ENCODE data around the gene OTOS. TPM values are rescaled to one million over a fixed set of nuclear protein-coding genes. Genes with fewer than 3 reads are reported as not detected.

OTOS gene
- total and polyA plus RNA-seq, 2 of the 4 experiments (the other 2 are of a cell fraction): 0.34 TPM; not detected in 1

GRCh38 chr2:240143801-240144648, 3.6 kb upstream of the OTOS start (continued):
- TF ChIP-seq SMC3 (IDR thresholded peaks at IDR 0.05; ENCODE audit: low read depth, low read length) (peak; percentile 72), NFE2L2 (IDR thresholded peaks at IDR 0.05; ENCODE audit: low read depth, low read length) (no peak)

- Histone ChIP-seq H2AK9ac (replicated peaks; ENCODE audit: low read depth, low read length, poor library complexity) (no peak overlapping the region), H3K36me3 (ENCODE audit: control insufficient read depth, insufficient read depth, low read length) (no peaks in the 10 kb centered on the region), H3K4me2 (ENCODE audit: low read depth, low read length) (no peak overlapping the region), H4K8ac (ENCODE audit: low read depth in 2 of 2, low read length in 2 of 2) (no peak overlapping the region), H3K23ac (ENCODE audit: low read depth, low read length) (no peak overlapping the region), H3K4ac (ENCODE audit: low read depth, low read length) (no peak overlapping the region), H3K14ac (replicated peaks; ENCODE audit: low read depth, low read length) (no peak overlapping the region), H2BK120ac (ENCODE audit: low read depth, low read length) (no peak overlapping the region), H3K9me3 (ENCODE audit: control insufficient read depth, insufficient read depth, low read length) (no peaks in the 10 kb centered on the region), H3K4me1 (ENCODE audit: control insufficient read depth, insufficient read depth, low read length) (no peaks in the 10 kb centered on the region), H3K9ac (ENCODE audit: low read depth, low read length) (no peak overlapping the region), H3K18ac (ENCODE audit: low read depth, low read length) (no peak overlapping the region), H2BK20ac (ENCODE audit: low read depth, low read length) (no peak overlapping the region), H3K56ac (ENCODE audit: extremely low read depth, insufficient read depth, low read length) (no peak overlapping the region), H3K27ac (ENCODE audit: insufficient read depth, low read length) (no peak overlapping the region), H4K20me1 (ENCODE audit: insufficient read depth, low read length) (peaks cover 4% of the 10 kb centered on the region; the same call in 1 of the 2 replicates), H4K5ac (ENCODE audit: low read depth, low read length) (no peak overlapping the region), H3K27me3 (ENCODE audit: control insufficient read depth, insufficient read depth, low read length) (peaks cover 27% of the 10 kb centered on the region), H3K4me3 (ENCODE audit: insufficient read depth, low read depth, low read length) (no peak overlapping the region), H2AK5ac (ENCODE audit: low read depth, low read length) (no peak overlapping the region), H4K91ac (ENCODE audit: insufficient read depth, low read depth, low read length) (no peak overlapping the region), H3K9me1 (ENCODE audit: insufficient read depth, low read length) (peaks cover 6% of the 10 kb centered on the region; the same call in 1 of the 2 replicates), H2BK15ac (ENCODE audit: low read depth, low read length) (no peak overlapping the region), H2AFZ (replicated peaks; ENCODE audit: low read length, poor library complexity) (no peak overlapping the region), H3K79me1 (ENCODE audit: low read depth in 1 of 2, low read length in 2 of 2) (no peaks in the 10 kb centered on the region), H2BK5ac (ENCODE audit: low read depth, low read length, poor library complexity, severe bottlenecking) (no peak overlapping the region)
- dilution Hi-C loops (cut with HindIII; ENCODE audit: low sequenced_read_pairs, unreplicated experiment): no loop called here
- ATAC-seq (ENCODE audit: low read depth) (peak; percentile 18), DNase-seq (no peak)
- ChIA-PET POLR2A (ENCODE audit: unreplicated experiment) (no interaction called here), CTCF (interaction anchor here (0.6 to 4.6 kb wide), 7 partner anchors 9 to 231 kb away, joined by 3 to 40 read pairs (median 4); no protein-coding TSS in a partner anchor)
- TF ChIP-seq RFX5 (IDR thresholded peaks at IDR 0.05; ENCODE audit: low read depth, low read length) (no peak), FOS (IDR thresholded peaks at IDR 0.05; ENCODE audit: low read depth, low read length) (no peak), MAFK (IDR thresholded peaks at IDR 0.05; ENCODE audit: low read depth, low read length) (no peak), BHLHE40 (IDR thresholded peaks at IDR 0.05; ENCODE audit: low read depth, low read length) (no peak), CTCF (conservative IDR thresholded peaks at IDR 0.05; ENCODE audit: low read depth, low read length) (no peak)
- no CpG with 5 or more reads among the region's 6 CpGs for WGBS, 2 experiments (ENCODE audit: extremely low coverage in 2 of 2, insufficient read length in 1 of 2)
- intact Hi-C loops (cut with micrococcal nuclease): loop anchor here (1.0 to 2.0 kb wide), 2 partner anchors 82 to 122 kb away; no protein-coding TSS in a partner anchor
- in situ Hi-C loops (cut with MboI; ENCODE audit: low sequenced_read_pairs): loop anchor here (5.0 to 25.0 kb wide), 2 partner anchors 81 to 1106 kb away; no protein-coding TSS in a partner anchor
- no TSS peak for BruUV-seq (replicated peaks)
Observed at GRCh38 chr2:240143276-240143675, 2.8 kb upstream of the OTOS start.

Data from IMR-90 (cell line).